Coronary artery (tissue), 2 donors: ENCODE results near the gene ZMIZ2.
"Not testable (repeated sequence)": the region's sequence is repeated elsewhere in the genome, so short reads cannot be mapped to it uniquely, and the experiment has no call there.

Experiments used
- DNase-seq: peaks from one replicate; pipeline ENCODE4 v3.0.0-alpha.2; 2017; ENCODE audit warnings: low spot score
- H3K27ac ChIP-seq, 2 donors: fragments of 200-600 bp; sonication (generic); one replicate each; pipeline ENCODE4 v1.5.1; 2016 to 2019
- H3K4me3 ChIP-seq: fragments of 200-600 bp; sonication (generic); 2 replicates; pipeline ENCODE4 v1.5.1; 2016; ENCODE audit warnings: mild to moderate bottlenecking, moderate library complexity
- CTCF ChIP-seq: fragments of 200-600 bp; sonication (generic); IDR thresholded peaks from one replicate; pipeline ENCODE4 v1.5.1; 2019; ENCODE audit warnings: antibody characterized with exemption

The ZMIZ2 gene

GRCh38 chr7:44748045-44748947, at the start of gene ZMIZ2:
Gene ZMIZ2, plus strand, starts transcription at chr7:44748847. Its CDS starts 7,403 bp downstream, at chr7:44756250.
- DNase-seq: peak; percentile 96
- H3K4me3 ChIP-seq: peak within 1 kb of the TSS; percentile 96
- peak within 1 kb of the TSS; percentile 86 to 95 for H3K27ac ChIP-seq
- no peak for TF ChIP-seq CTCF

GRCh38 chr7:44699598-44699997, 49.0 kb upstream of the ZMIZ2 start:
- DNase-seq, H3K27ac ChIP-seq, H3K4me3 ChIP-seq: not testable (repeated sequence)

GRCh38 chr7:44700322-44700721, 48.3 kb upstream of the ZMIZ2 start:
- no peak for DNase-seq
- TF ChIP-seq CTCF: no peak
- Histone ChIP-seq H3K4me3 (no peak overlapping the region), H3K27ac (no peak overlapping the region)

- H3K4me3 ChIP-seq, H3K27ac ChIP-seq, DNase-seq: not testable (repeated sequence)
Observed at GRCh38 chr7:44703391-44703790, 45.3 kb upstream of the ZMIZ2 start.

- TF ChIP-seq CTCF: no peak
- Histone ChIP-seq H3K27ac (no peak overlapping the region), H3K4me3 (no peak overlapping the region)
- no peak for DNase-seq
Observed at GRCh38 chr7:44703921-44704320, 44.7 kb upstream of the ZMIZ2 start.

GRCh38 chr7:44705434-44705833, 43.2 kb upstream of the ZMIZ2 start:
- no peak overlapping the region for H3K27ac ChIP-seq
- no peak for DNase-seq
- no peak for TF ChIP-seq CTCF
- no peak overlapping the region for H3K4me3 ChIP-seq

GRCh38 chr7:44706788-44707557, 41.7 kb upstream of the ZMIZ2 start:
- DNase-seq: no peak
- TF ChIP-seq CTCF: no peak
- Histone ChIP-seq H3K27ac (no peak overlapping the region), H3K4me3 (no peak overlapping the region)
